ENCODE results near the gene STIP1. TPM values are rescaled to one million over a fixed set of nuclear protein-coding genes. Genes with fewer than 3 reads are reported as not detected.

The STIP1 gene
- polyA plus RNA-seq (ENCODE audit: insufficient read length), result 125 TPM

DNA sequence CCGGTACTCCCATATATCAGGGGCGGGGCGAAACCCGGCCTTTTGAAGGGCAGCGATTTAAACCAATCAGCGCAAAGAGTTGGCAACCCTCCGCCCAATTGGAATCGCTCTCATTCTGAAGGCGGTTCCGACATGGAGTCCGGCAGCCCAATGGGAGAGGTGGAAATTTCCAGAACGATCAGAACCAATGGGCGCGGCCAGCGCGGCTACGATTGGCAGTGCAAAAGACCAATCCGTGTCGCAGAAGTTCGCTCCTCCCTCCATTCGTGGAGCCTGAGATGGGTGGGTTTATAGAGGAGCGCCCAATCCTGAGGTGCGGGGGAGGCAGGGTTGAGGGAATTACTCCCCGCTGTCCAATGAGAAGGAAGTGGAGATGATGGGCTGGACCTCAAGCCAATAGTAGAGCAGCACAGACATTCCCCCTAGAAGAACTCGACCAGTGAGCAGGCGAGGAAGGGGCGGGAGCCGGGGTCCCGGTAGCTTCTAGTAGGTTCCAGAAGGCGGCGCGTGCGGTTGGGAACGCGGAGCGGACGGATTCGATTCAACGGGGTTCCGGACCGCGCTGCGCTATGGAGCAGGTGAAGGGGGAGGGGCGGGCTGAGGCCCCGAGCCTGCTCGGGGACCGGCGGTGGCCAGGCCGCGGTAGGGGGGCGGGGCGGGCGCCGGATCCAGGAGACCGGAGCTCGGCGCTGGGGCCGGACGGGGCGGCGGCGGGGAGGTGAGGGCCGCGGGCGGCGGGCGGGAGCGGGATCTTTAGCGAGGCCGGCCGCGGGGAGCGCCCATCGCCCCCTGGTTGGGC lies at the start of gene STIP1:
TSS of gene STIP1 (plus strand) at position 479 of the 799 bp plus-strand sequence. CDS start at position 570, 91 bp downstream.
- peak; percentile 100 for DNase-seq

DNA sequence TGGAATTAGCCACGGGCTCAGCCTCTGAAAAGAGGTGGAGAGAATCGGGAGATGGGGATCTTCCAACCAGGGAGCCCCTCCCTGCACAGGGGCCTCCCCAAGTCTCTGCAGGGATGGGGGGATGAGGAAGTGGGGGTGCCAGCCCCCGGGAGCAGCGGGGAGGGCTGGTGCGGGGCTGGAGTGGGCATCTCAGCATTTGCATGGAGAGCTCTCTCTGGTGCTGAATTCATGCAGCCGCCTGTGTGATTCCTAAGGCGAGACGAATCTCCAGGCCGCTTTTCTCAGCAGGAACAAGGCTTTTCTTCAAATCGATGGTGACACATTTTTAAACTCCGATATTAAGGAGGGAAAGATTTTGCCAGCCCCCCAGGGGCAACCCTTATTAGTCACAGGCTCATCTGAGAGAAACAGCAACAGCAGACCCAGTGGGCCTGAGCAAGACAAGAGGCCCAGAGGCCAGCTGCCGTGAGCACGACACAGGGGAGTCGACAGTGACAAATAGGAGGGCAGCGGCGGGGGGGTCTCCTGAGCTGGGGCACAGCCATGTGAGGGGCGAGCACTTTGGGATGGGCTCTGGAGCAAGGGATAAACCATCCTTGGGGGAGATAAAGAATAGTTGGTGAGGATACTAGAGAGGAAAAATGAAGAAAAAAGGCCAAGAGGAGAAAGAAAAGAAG lies 49.1 kb upstream of the STIP1 start:
- DNase-seq, result no peak

DNA sequence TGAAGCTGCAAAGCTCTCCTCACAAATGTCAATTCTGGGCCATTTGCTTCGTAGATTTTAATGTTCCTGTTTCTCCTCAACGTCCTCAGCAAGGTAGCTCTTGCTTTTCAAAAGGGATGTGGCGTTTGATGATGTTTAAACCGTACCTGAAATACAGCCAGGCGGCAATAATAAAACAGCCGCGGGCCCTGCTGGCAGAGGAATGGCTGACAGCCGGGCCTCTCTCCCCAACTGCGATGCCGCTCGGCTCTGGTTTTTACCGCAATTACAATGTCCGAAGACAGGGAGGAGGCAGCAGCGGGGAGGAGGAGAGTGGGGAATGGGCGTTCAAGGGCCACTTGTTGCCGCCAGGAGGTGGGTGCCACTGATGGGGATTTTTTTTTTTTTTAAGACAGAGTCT lies 47.6 kb upstream of the STIP1 start:
- no peak for DNase-seq

DNA sequence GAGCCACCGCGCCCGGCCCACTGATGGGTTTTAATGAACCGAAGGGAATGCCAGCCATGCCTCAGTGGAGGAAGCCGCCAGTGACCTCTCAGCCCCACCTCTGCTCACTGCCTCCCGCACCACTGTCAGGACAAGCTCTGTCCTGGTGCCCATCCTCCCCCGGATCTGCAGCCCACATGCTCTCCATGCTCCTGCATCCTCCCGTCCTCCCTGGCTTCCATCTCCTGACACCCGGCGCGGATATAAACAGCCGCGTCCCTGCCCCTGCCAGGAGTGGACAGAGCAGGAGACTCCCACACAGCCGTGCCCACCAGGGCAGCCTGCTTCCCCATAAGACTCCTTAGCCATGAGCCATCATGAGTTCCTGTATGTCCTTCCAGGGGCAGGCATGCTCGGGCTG lies 46.9 kb upstream of the STIP1 start:
- DNase-seq, result no peak

DNA sequence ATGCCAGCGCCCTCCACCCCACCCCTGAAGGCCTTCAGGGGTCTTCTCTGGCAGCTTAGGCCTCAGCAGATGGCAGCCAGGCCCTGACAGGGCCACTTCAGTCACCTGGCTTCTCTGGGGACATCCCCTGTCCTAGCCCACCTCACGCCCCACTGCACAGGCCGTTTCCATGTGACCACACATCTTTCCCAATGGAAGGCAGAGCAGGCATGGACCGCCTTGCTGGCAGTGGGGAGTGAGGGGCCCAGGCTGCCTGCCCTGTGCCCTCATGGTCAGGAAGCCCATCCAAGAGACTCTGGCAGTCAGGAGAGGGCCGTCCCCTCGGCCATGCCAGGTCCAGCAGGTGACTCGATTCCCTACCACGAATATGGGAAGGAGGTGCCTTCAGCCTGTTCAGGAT lies 45.9 kb upstream of the STIP1 start:
- DNase-seq, result no peak

DNA sequence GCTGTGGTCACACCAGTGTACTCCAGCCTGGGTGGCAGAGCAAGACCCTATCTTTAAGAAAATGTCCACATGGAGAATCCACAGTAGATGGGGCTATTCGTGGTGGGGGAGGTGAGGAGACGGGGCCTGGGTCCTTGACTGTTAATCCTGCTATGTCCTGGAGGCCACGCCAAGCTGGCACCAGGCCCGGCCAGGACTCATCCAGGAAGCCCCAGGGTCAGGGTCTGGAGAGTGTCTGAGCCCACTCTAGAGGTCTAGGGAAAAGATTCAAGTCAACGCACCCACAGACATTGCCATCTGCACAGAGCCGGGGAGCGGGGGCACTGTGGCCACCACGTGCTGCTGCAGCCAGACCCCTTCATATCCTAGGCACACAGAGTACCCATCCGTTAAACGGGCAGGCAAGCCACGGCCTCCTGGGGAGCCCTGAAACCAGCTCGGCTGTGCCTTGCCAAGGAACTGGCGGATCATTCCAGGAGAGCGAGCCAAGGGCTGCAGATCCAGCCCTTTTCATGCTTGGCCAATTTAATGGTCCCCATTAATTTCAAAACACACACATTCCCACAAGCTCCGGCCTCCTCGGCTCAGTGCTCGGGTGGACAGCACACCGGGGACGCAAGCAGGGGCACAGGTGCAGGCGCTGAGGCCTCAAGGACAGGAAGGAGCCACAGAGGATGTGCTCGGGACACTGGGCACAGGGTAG lies 44.7 kb upstream of the STIP1 start:
- no peak for DNase-seq

DNA sequence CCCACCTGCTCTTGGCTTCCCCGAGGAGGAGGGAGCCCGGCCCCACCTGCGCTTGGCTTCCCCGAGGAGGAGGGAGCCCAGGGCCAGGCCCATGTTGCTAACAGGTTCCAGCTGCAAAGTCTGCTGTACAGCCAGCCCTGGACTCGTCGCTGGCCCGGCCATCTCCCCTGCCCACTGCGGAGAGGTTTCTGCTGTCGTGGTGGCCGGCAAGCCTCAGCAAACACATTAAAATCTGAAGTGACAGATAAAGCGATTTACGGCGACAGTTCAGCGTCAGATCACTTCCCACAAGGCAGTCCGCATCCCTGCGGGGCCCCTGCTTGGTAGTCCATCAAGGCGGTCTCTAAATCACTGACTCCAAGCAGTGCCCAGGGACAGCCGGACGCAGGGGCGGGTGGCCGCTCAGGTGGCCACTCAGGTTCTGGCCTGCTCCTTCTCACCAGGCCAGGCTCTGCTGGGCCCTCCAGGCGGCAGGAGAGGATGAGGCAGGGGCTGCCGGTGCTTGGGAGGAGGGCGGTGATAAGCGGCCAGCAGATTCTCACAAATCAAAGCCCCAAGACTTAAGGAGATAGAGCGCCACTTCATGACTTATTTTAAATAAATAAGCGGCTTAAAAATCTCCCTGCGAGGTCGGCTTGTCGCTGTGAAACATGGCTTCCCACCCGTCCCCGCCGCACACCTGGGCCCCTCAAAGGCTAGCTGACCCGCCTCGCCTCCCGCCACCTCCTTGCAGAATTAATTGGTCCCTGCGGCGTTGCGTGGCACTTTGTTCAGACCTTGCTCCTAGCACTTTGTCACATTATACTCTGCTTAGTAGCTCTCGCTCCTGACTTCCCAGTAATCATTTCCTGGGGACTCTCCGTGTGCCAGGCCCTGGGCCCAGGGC lies 41.1 kb upstream of the STIP1 start:
- no peak for DNase-seq

DNA sequence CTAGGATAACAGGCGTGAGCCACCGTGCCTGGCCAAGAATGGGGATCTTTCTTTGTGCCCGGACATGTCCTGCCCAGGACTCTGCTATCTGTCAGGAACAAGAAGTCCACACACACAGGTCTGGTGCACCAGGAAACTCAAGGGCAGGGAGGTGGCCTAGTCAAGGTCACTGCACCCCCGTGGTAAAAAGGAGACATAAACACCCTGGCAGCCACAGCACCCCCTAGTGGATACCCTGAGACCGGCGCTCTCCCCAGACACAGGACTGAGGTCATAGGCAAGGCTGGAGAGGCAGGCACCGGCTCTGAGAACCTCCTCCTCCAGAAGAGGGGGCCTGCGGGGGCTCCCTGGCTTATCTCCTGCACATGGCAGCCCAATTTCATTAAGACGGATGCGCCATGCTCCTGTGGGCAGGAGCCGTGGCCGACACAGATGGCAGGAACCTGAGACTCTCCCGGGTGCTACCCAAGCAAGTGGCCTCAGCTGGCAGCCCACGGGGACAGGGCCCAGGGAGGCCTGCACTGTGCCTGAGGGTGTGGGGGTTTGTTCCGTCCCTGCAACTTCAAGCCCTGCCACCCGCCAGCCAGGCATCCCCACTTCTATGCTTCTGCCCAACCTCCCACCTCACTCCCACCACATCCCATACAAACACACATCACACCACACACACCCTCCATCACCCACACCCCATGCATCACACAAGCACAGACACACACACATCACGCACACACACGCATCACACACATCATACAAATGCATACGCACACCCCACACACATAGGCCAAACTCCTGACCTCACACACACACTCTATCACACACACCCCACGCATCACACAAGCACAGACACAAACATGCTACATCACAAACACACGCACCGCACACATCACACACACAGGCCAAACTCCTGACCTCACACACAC lies 39.7 kb upstream of the STIP1 start:
- DNase-seq, result no peak

DNA sequence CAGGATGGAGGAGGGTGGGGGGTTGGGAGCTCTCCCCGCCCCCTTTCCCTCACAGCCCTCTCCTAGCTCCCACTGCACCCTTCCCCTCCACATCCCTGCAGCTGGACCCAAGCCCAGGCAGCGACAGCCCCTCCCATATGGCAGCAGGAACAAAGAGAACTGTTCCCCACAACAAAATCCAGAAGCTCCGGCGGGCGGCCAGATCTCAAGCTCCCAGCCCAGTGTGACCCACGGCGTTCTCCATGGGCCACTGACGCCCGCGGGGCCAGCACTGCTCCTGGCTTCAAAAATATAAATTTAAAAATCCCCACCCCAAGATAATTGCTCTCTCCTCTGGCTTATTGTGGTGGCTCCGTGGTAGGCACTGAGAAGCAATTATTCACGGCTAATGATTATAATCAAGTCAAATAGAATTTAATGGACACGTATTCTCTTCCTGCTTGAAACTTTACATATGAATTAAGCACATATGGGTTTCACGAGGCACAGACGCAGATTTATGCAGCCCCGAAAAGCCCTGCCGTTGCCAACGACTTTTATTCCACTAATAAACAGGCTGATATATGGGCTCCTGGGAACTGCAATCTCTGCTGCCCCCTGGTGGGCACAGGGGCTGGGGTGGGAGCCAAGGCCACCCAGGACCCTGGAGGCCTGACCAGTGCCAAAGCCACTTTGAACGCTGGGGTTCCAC lies 37.6 kb upstream of the STIP1 start:
- DNase-seq, result peak; percentile 82

DNA sequence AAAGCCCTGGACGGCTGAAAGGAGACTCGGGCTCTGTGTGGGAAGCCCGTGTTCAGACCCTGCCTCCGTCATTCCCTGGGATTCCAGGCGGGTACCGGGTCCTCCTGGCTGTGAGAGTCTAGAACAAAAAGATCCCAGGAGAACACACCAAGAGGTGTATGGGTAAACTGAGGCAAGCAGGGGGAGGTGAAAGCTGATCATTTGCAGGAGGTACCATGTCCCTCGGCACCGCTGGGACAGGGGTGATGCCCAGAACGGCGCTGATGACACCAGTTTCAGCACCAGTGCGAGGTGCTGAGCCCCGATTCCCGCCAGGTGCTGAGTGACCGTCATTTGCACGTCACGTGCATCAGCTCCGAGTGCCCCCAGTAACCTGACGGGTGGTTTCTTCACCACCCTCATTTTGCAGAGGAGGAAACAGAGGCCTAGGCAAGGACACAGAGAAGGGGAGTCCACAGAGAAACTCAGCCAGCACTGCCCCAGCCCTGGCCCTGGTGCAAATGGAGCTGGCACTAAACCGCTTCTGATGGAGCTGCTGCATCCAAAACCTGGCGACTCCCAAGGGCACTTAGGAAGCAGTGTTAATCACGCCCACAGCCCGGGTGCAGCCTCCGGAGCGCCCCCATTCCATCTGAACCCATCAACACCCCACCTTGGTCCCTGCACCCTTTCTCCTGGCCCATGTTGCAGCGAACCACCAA lies 36.9 kb upstream of the STIP1 start:
- DNase-seq, result no peak

DNA sequence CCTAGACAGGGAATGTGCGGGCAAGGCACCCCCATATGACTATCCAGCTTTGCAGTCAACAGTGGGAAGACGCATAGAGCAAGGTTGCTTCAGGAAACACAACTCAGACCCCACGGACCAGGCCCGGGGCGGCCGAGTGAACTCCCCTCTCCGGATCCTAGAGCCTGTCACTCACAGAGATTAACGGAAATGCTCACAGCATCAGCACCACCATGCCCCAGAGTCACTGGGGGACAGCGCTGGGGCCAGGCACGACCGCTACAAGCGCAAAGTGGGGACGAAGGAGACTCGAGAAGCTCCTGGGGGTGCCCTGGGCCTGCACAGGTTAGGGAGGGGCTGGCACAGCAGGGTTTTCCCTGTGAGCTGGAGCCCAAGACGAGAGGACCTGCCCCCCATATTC lies 35.9 kb upstream of the STIP1 start:
- no peak for DNase-seq

DNA sequence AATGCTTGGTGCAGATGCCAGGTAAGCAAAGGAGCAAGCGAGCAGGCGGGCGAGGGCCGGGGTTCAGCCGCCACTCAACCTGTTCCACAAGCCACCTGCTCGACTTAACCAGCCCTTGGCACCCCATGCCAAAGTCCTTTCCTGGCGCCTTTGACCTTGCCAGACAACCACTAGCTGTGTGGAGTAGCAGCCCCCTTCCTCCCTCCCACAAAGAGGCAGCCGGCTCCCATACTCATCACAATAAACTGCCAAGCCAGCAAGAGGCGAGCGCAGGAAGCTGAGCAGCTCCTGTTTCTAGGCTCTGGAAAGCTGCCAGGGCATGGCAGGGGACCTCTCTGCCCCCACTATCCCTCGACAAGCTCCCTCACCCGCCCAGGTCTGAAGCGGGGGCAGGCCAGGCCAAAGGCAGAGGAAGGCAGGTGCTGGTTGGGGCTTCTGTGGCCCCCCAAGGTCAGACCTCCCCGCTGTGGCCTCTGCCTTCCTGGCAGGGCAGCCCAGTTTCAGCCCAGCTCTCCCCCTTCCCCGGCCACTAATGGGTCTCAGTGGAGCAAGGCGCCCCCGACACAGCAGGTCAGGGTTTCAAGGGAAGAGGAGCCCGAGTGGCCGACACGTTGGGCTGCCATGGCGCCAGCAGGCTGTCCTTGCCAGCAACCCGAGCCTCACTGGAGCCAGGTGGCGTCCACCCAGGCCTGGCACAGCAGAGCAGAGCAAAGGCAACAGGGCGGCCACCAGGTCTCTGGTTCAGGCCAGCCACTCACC lies 35.3 kb upstream of the STIP1 start:
- DNase-seq, result no peak

DNA sequence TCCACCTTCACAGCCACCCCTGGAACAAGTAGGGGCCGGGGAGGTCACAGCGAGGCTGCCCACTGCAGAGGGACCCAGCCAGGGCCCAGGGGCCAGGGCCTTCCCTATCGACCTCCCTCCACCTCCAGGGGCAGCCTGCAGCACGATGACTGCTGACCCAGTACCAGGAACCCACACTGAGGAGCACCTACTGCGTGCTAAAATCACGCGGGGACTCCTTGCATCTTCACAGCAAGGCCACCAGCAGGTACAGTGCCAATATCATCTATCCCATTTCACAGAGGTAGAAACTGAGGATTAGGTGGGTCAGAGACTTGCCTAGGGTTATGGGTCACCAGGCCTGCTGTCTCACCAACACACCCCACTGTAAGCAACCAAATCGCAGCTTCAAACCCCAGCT lies 34.6 kb upstream of the STIP1 start:
- no peak for DNase-seq

DNA sequence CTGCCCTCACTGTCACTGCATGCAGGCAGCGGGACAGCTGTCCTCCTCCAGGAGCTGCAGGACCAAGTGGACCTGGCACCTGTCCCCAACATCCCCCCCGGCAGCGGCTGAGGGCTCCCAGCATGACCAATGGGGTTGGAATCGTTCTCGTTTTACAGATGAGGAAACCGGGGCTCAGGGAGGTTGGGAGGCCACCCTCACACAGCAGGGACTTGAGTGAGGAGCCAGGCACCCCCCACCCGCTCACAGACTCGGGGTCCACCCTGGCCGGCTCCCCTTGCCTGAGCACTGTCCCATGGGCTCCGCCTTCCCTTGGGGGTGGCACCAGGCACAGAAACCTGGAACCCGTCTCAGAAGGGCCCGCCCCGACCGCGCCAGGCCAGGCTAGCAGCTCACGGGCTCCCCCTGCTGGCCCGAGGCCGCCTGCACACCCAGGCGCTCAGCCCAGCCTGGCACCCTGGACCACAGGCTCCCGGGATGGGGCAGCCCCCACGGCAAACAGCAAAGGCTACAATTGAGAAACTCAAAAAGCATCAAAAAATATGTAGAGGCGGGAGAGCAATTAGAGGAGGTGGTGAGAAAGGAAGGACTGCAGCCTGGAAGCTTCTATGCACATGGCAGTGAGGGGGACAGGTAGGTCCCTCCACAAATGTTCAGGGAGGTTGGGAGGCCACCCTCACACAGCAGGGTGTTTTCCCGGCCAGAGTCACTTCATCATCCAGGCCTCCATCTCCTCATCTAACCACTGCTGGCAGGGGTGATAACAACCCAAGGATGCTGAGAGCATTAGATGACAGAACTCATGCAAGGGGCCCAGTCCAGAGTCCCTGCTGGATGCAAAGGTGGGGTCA lies 32.9 kb upstream of the STIP1 start:
- DNase-seq, result peak; percentile 56

DNA sequence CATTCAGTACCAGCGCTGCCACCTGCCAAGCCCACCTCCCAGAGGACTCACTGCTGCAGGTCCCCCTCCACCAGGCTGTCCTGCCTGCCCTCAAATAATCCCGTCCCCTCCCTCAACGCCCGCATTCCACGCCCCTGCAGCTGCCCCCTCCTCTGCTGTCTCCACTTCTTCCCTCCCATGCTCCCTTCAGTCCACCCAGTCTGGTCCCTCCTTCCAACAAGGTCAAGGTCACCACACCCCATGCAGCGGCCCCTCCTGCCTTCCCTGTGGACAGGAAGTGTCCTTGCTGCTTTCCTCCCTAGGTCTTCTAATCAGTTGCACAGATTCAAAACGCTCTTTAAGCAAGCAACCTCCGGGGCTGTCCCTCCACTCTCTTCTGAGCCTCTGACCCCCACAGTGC lies 32.2 kb upstream of the STIP1 start:
- DNase-seq, result no peak

DNA sequence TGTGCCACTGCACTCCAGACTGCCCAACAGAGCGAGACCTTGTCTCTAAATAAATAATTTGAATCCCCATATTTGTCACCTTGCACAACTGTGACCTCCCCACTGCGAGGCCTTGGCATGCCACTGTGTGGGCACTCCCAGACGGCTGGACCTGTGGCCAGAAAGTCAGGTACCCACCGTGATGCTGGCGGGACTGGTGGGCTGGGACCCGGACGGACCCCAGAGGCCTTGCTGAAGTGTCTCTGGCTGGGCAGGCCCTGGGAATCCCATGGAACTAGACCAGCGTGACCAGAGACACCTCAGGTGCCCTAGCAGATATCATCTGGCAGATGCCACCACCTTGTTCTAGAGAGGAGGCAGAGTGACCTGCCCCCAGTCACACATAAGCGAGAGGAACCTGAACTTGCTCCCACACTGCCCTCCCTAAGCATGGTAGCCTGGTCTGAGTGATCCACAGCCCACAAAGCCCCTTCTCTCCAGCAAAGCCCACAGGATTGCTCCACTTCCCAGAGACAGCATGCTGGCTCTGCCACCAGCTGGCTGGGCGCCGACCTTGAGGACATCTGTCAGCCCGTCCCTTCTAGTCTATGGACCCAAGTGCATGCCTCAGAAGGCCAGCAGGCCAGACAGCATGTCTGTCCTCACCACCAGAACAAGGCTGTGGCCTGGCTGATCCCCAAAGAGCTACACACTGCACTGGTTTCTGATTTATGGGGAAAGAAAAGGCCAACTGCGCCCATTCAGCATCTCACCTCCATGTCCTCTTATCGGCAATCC lies 29.5 kb upstream of the STIP1 start:
- no peak for DNase-seq

DNA sequence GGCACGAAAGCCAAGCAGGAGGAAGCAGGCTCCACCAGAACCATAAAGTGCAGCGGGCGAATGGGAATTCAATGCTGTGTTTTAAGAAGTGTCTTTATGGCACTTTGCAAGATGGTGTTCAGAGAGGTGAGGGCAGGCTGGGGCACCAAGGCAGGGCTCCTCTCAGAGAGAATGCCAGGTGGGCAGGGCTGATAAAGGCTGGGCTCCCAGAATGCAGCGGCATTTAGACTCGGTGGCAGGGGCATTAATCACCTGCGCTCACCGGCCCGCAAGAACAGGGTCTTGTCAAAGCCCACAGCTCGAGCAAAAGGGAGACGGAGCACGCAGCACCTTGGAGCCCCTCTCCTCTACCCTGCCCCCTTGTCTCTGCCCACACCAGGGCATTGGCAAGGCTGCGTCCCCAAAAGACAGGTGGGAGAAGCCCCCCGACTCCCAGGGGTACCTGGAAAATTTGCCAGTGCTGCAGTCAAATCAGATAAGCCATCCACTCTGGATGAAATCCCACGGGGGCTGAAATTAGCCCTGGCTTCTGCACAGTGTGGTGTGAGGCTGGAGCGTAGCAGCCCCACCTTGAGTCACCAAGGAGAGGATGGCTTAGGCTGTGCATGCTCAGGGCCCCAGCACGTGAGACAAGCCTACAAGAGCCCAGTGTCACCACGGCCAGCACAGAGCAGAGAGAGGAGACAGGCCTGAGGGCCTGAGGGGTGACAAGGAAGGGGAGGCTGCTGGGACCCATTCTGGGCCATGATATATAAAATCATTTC lies 28.2 kb upstream of the STIP1 start:
- DNase-seq, result no peak
